ENCODE data around the gene TTC16. TPM values are rescaled to one million over a fixed set of nuclear protein-coding genes. Genes with fewer than 3 reads are reported as not detected.
A peak's percentile ranks its signal among the peaks of the same experiment; 100 is the strongest.

Gene TTC16
- total and polyA plus RNA-seq, 2 of the 8 experiments (the other 6 are each of a cell fraction or from before 2014, with no cell fraction given), result 0.03 TPM; not detected in 1

- no peak for TF ChIP-seq CBX8 (IDR thresholded peaks at IDR 0.05; ENCODE audit: borderline replicate concordance, low read depth, low read length)
- no peak for TF ChIP-seq SRF (IDR thresholded peaks at IDR 0.05; ENCODE audit: low read depth, low read length)
- TF ChIP-seq KDM4A (IDR thresholded peaks at IDR 0.05; ENCODE audit: low read depth, low read length, severe bottlenecking), result peak; percentile 14
- no peak for TF ChIP-seq RNF2 (IDR thresholded peaks at IDR 0.05; ENCODE audit: borderline replicate concordance, low read depth, low read length, missing control alignments, poor library complexity, severe bottlenecking)
- TF ChIP-seq JUND (IDR thresholded peaks at IDR 0.05; ENCODE audit: low read length), result no peak
- TF ChIP-seq RXRA (IDR thresholded peaks at IDR 0.05; ENCODE audit: insufficient read depth, low read depth, low read length), result no peak
- no peak for TF ChIP-seq CBX5 (IDR thresholded peaks at IDR 0.05; ENCODE audit: low read depth, low read length)
- no peak for TF ChIP-seq SUZ12 (IDR thresholded peaks at IDR 0.05; ENCODE audit: low read length)
- no peak for TF ChIP-seq YY1 (IDR thresholded peaks at IDR 0.05; ENCODE audit: low read depth, low read length)
- no peak for TF ChIP-seq CHD1 (IDR thresholded peaks at IDR 0.05; ENCODE audit: low read depth, low read length)
- TF ChIP-seq ATF2 (IDR thresholded peaks at IDR 0.05; ENCODE audit: low read length), result no peak
- no peak for TF ChIP-seq KDM5A (IDR thresholded peaks at IDR 0.05; ENCODE audit: low read length)
- TF ChIP-seq GABPA (IDR thresholded peaks at IDR 0.05; ENCODE audit: borderline replicate concordance, insufficient read depth, low read length), result no peak
- no peak for TF ChIP-seq E2F6 (IDR thresholded peaks at IDR 0.05)
- no peak for TF ChIP-seq CREB1 (IDR thresholded peaks at IDR 0.05)
- TF ChIP-seq SP2 (IDR thresholded peaks at IDR 0.05; ENCODE audit: low read length), result no peak
- TF ChIP-seq SAP30 (IDR thresholded peaks at IDR 0.05; ENCODE audit: insufficient read depth, insufficient replicate concordance, low read length), result no peak
- TF ChIP-seq PHF8 (conservative IDR thresholded peaks at IDR 0.05; ENCODE audit: low read depth, low read length), result no peak
- TF ChIP-seq JUN (IDR thresholded peaks at IDR 0.05; ENCODE audit: low read depth, low read length), result no peak
- no peak for TF ChIP-seq BACH1 (IDR thresholded peaks at IDR 0.05; ENCODE audit: low read length)
- TF ChIP-seq TEAD4 (IDR thresholded peaks at IDR 0.05; ENCODE audit: low read depth, low read length), result no peak
- peak; percentile 58; the same call in 1 of the 2 replicates for TF ChIP-seq SP1 (IDR thresholded peaks at IDR 0.05; ENCODE audit: low read depth, low read length)
- TF ChIP-seq EGR1 (IDR thresholded peaks at IDR 0.05; ENCODE audit: borderline replicate concordance, low read depth, low read length), result no peak
Measured at GRCh38 chr9:127741831-127742434, 26.1 kb downstream of the TTC16 start (continued).
